Liver (tissue), 9 donors: Measurements from ENCODE around the gene FES. TPM values are rescaled to one million over a fixed set of nuclear protein-coding genes. Genes with fewer than 3 reads are reported as not detected.
A peak's percentile ranks its signal among the peaks of the same experiment; 100 is the strongest.

ENCODE experiments used
- DNase-seq: peaks from one replicate; pipeline ENCODE4 v3.0.0-alpha.2; 2017; ENCODE audit warnings: low spot score
- H3K27ac ChIP-seq, 2 donors: one replicate each; pipeline ENCODE4 v1.7.0; 2013; ENCODE audit warnings: inconsistent platforms in 2 of 2, low read length in 2 of 2, control low read depth in 1 of 2, low read depth in 1 of 2, mild to moderate bottlenecking in 1 of 2
- H3K27me3 ChIP-seq, 4 donors: one replicate each; pipeline versions ENCODE4 v1.6.1 to v1.7.0; 2013; ENCODE audit warnings: low read length in 3 of 4, inconsistent platforms in 1 of 4, mild to moderate bottlenecking in 1 of 4, moderate library complexity in 1 of 4; ENCODE audit not compliant: control insufficient read depth in 4 of 4, insufficient read depth in 4 of 4
- H3K36me3 ChIP-seq, 4 donors: one replicate each; pipeline versions ENCODE4 v1.6.1 to v1.7.0; 2013; ENCODE audit warnings: low read length in 3 of 4, mild to moderate bottlenecking in 3 of 4, low read depth in 1 of 4, moderate library complexity in 1 of 4; ENCODE audit not compliant: control insufficient read depth in 4 of 4, insufficient read depth in 3 of 4
- H3K4me1 ChIP-seq, 4 donors: one replicate each; pipeline versions ENCODE4 v1.6.1 to v1.7.0; 2013; ENCODE audit warnings: low read length in 3 of 4, mild to moderate bottlenecking in 3 of 4, moderate library complexity in 1 of 4; ENCODE audit not compliant: control insufficient read depth in 4 of 4, insufficient read depth in 4 of 4
- H3K4me3 ChIP-seq, 3 donors: one replicate each; pipeline versions ENCODE4 v1.6.1 to v1.7.0; 2013; ENCODE audit warnings: low read length in 3 of 3, control low read depth in 1 of 3, low read depth in 1 of 3, mild to moderate bottlenecking in 1 of 3
- H3K9ac ChIP-seq, 2 donors: one replicate each; pipeline ENCODE4 v1.7.0; 2013; ENCODE audit warnings: low read length in 2 of 2, mild to moderate bottlenecking in 2 of 2, moderate library complexity in 2 of 2, control low read depth in 1 of 2, low read depth in 1 of 2
- H3K9me3 ChIP-seq, 4 donors: one replicate each; pipeline versions ENCODE4 v1.6.1 to v1.7.0; 2013; ENCODE audit warnings: low read length in 3 of 4; ENCODE audit not compliant: control insufficient read depth in 4 of 4
- CTCF ChIP-seq: fragments of 150-350 bp; IDR thresholded peaks from 2 replicates; pipeline ENCODE4 v1.5.1; 2017; ENCODE audit warnings: improper control_type of control experiment, low read depth, low read length; ENCODE audit not compliant: missing input control
- EGR1 ChIP-seq, 2 donors: IDR thresholded peaks; 2 replicates each; pipeline ENCODE4 v1.6.1; 2016 to 2018; ENCODE audit warnings: antibody characterized with exemption in 2 of 2, low read depth in 2 of 2
- FOXA2 ChIP-seq: IDR thresholded peaks from 2 replicates; pipeline ENCODE4 v1.6.1; 2016; ENCODE audit warnings: antibody characterized with exemption
- GABPA ChIP-seq, 2 donors: IDR thresholded peaks in 1 of 2; conservative IDR thresholded peaks in 1 of 2; 2 replicates each; pipeline ENCODE4 v1.6.1; 2016; ENCODE audit warnings: antibody characterized with exemption in 2 of 2, mild to moderate bottlenecking in 1 of 2, moderate library complexity in 1 of 2
- HNF4G ChIP-seq: IDR thresholded peaks from 2 replicates; pipeline ENCODE4 v1.6.1; 2016; ENCODE audit warnings: antibody characterized with exemption
- JUND ChIP-seq, 2 donors: IDR thresholded peaks; 2 replicates each; pipeline ENCODE4 v1.6.1; 2016; ENCODE audit warnings: antibody characterized with exemption in 2 of 2
- MAX ChIP-seq: IDR thresholded peaks from 2 replicates; pipeline ENCODE4 v1.6.1; 2016; ENCODE audit warnings: antibody characterized with exemption
- NR2F2 ChIP-seq: IDR thresholded peaks from 2 replicates; pipeline ENCODE4 v1.6.1; 2016; ENCODE audit warnings: antibody characterized with exemption
- RAD21 ChIP-seq, 2 donors: IDR thresholded peaks; 2 replicates each; pipeline ENCODE4 v1.6.1; 2016; ENCODE audit warnings: antibody characterized with exemption in 2 of 2, mild to moderate bottlenecking in 2 of 2
- REST ChIP-seq: IDR thresholded peaks from 2 replicates; pipeline ENCODE4 v1.6.1; 2016; ENCODE audit warnings: antibody characterized with exemption, mild to moderate bottlenecking
- RXRA ChIP-seq, 2 donors: IDR thresholded peaks; 2 replicates each; pipeline ENCODE4 v1.6.1; 2017 to 2018; ENCODE audit warnings: antibody characterized with exemption in 2 of 2, mild to moderate bottlenecking in 1 of 2
- TAF1 ChIP-seq: conservative IDR thresholded peaks from 2 replicates; pipeline ENCODE4 v1.6.1; 2016; ENCODE audit warnings: antibody characterized with exemption, mild to moderate bottlenecking
- YY1 ChIP-seq: IDR thresholded peaks from 2 replicates; pipeline ENCODE4 v1.6.1; 2016; ENCODE audit warnings: antibody characterized with exemption, mild to moderate bottlenecking
- ZBTB33 ChIP-seq: IDR thresholded peaks from 2 replicates; pipeline ENCODE4 v1.6.1; 2016; ENCODE audit warnings: antibody characterized with exemption
- WGBS: extraction: QIAGEN DNeasy Blood & Tissue Kit; methylation state at CpG from one replicate; pipeline ENCODE4 v1.1.7; 2013; 5-methylcytosine and 5-hydroxymethylcytosine counted together
- polyA plus RNA-seq, 2 donors: library from polyadenylated mRNA; stranded (reverse) in 1 of 2; unstranded in 1 of 2; fragments of 200-250 nt in 1 of 2; fragments of >200 nt in 1 of 2; fragmentation: Nextera tagmentation in 1 of 2; extraction: Ambion mirVana in 1 of 2; gene quantifications; one replicate each; pipeline versions ENCODE4 v1.2.1 to v1.2.3, GENCODE V29; 2013 to 2015
- total RNA-seq, 2 donors: library from RNA; depleted of rRNA; stranded (reverse); fragments of >200 nt; gene quantifications; one replicate each; pipeline ENCODE4 v1.2.3, GENCODE V29; 2014
- donor health status: healthy.
- donor health status: healthy.
- donor health status: healthy.
- donor health status: healthy.
- donor health status: healthy.

Gene FES
- total RNA-seq (10 to 100 TPM; 42.8 to 43.1 TPM), polyA plus RNA-seq (10 to 100 TPM; 12.1 to 14.7 TPM)

- H3K27me3 ChIP-seq, result no peaks in the 10 kb centered on the region
- H3K27ac ChIP-seq, result peak within 1 kb of the TSS; percentile 90
- peak; percentile 61 for DNase-seq
- H3K4me3 ChIP-seq, result peak within 1 kb of the TSS; percentile 54 to 67 (median 64)
- TF ChIP-seq ZBTB33 (no peak), GABPA (IDR thresholded peaks at IDR 0.05 in 1 of 2, conservative IDR thresholded peaks at IDR 0.05 in 1 of 2) (no peak), HNF4G (no peak), RAD21 (IDR thresholded peaks at IDR 0.05) (peak in 1 of 2 donors; percentile 1), TAF1 (no peak), JUND (IDR thresholded peaks at IDR 0.05) (no peak), RXRA (IDR thresholded peaks at IDR 0.05) (no peak), REST (peak; percentile 17), CTCF (no peak), MAX (no peak), NR2F2 (no peak), FOXA2 (no peak)
- H3K36me3 ChIP-seq, result peaks cover 6 to 37% (median 16%) of the 10 kb centered on the region in 4 donors
- WGBS, result 6% methylated on average over 58 of the region's 58 CpGs
- H3K9ac ChIP-seq, result peak within 1 kb of the TSS; percentile 32 to 76
- no peaks in the 10 kb centered on the region for H3K9me3 ChIP-seq
- peaks cover 14 to 77% (median 64%) of the 10 kb centered on the region in 4 donors for H3K4me1 ChIP-seq
Measured at GRCh38 chr15:90883976-90884718, at the start of gene FES. FES (plus strand) TSS chr15:90884504; CDS start chr15:90885046, 542 bp downstream.

GRCh38 chr15:90834626-90835025, 49.7 kb upstream of the FES start:
- Histone ChIP-seq H3K9me3 (no peaks in the 10 kb centered on the region), H3K27me3 (no peaks in the 10 kb centered on the region), H3K9ac (no peak overlapping the region), H3K4me1 (no peaks in the 10 kb centered on the region), H3K4me3 (no peak overlapping the region), H3K27ac (no peak overlapping the region), H3K36me3 (no peaks in the 10 kb centered on the region)
- WGBS, result 77% methylated on average over 5 of the region's 5 CpGs
- no peak for DNase-seq
- TF ChIP-seq ZBTB33 (no peak), JUND (IDR thresholded peaks at IDR 0.05) (no peak), GABPA (IDR thresholded peaks at IDR 0.05 in 1 of 2, conservative IDR thresholded peaks at IDR 0.05 in 1 of 2) (no peak), RAD21 (IDR thresholded peaks at IDR 0.05) (no peak), HNF4G (no peak), EGR1 (IDR thresholded peaks at IDR 0.05; ENCODE audit: low read depth in 2 of 2) (no peak), TAF1 (no peak), YY1 (no peak), REST (no peak), FOXA2 (no peak), NR2F2 (no peak)
